Mesenchymal stem cell (in vitro differentiated cells and primary cell): ENCODE results near the gene EXOG. TPM values are rescaled to one million over a fixed set of nuclear protein-coding genes. Genes with fewer than 3 reads are reported as not detected.
A peak's percentile ranks its signal among the peaks of the same experiment; 100 is the strongest.

ENCODE experiments used
- DNase-seq: peaks from one replicate; pipeline ENCODE4 v3.0.0-alpha.2; 2013
- H2AFZ ChIP-seq: one replicate; pipeline ENCODE4 v1.6.1; 2013; ENCODE audit warnings: low read depth, mild to moderate bottlenecking, control low read depth, inconsistent platforms, low read length, moderate library complexity
- H2AK5ac ChIP-seq: 2 replicates; pipeline ENCODE4 v1.6.1; 2013; ENCODE audit warnings: low read length, moderate library complexity, mild to moderate bottlenecking, inconsistent platforms; ENCODE audit not compliant: severe bottlenecking
- H2BK120ac ChIP-seq: one replicate; pipeline ENCODE4 v1.6.1; 2013; ENCODE audit warnings: low read depth, mild to moderate bottlenecking, inconsistent platforms, low read length, moderate library complexity
- H2BK12ac ChIP-seq, 2 experiments: one replicate each; pipeline ENCODE4 v1.6.1; 2013; ENCODE audit warnings: inconsistent platforms in 2 of 2, low read length in 2 of 2, mild to moderate bottlenecking in 2 of 2, moderate library complexity in 2 of 2, control low read depth in 1 of 2
- H2BK15ac ChIP-seq: one replicate; pipeline ENCODE4 v1.6.1; 2013; ENCODE audit warnings: mild to moderate bottlenecking, low read depth, inconsistent platforms; ENCODE audit not compliant: poor library complexity, severe bottlenecking
- H2BK5ac ChIP-seq: 2 replicates; pipeline ENCODE4 v1.6.1; 2013; ENCODE audit warnings: low read depth, mild to moderate bottlenecking, low read length, control low read depth, inconsistent platforms; ENCODE audit not compliant: poor library complexity, severe bottlenecking
- H3K14ac ChIP-seq, 2 experiments: one replicate each; pipeline ENCODE4 v1.6.1; 2013; ENCODE audit warnings: inconsistent platforms in 2 of 2, low read length in 2 of 2, control low read depth in 1 of 2, mild to moderate bottlenecking in 1 of 2, moderate library complexity in 1 of 2
- H3K18ac ChIP-seq, 2 experiments: one replicate each; pipeline ENCODE4 v1.6.1; 2013; ENCODE audit warnings: inconsistent platforms in 2 of 2, low read length in 2 of 2, control low read depth in 1 of 2, low read depth in 1 of 2, mild to moderate bottlenecking in 1 of 2
- H3K23ac ChIP-seq, 2 experiments: one replicate each; pipeline ENCODE4 v1.6.1; 2013; ENCODE audit warnings: inconsistent platforms in 2 of 2, low read length in 2 of 2, mild to moderate bottlenecking in 2 of 2, moderate library complexity in 2 of 2, control low read depth in 1 of 2
- H3K27ac ChIP-seq: 2 replicates; pipeline ENCODE4 v1.5.1; 2013; ENCODE audit warnings: mild to moderate bottlenecking, moderate library complexity, low read length, control low read depth, inconsistent platforms; ENCODE audit not compliant: poor library complexity, severe bottlenecking
- H3K27me3 ChIP-seq, 2 experiments: 2 replicates each; pipeline versions ENCODE4 v1.6.1 to v1.7.0; 2013; ENCODE audit warnings: low read length in 2 of 2, mild to moderate bottlenecking in 2 of 2, moderate library complexity in 2 of 2, control low read depth in 1 of 2, inconsistent platforms in 1 of 2; ENCODE audit not compliant: control insufficient read depth in 1 of 2, insufficient read depth in 1 of 2
- H3K36me3 ChIP-seq, 2 experiments: 2 replicates each; pipeline versions ENCODE4 v1.6.1 to v1.7.0; 2013; ENCODE audit warnings: low read length in 2 of 2, control low read depth in 1 of 2, inconsistent platforms in 1 of 2, low read depth in 1 of 2, mild to moderate bottlenecking in 1 of 2; ENCODE audit not compliant: insufficient read depth in 2 of 2, control insufficient read depth in 1 of 2
- H3K4ac ChIP-seq, 2 experiments: one replicate each; pipeline ENCODE4 v1.6.1; 2013; ENCODE audit warnings: inconsistent platforms in 2 of 2, low read length in 2 of 2, mild to moderate bottlenecking in 2 of 2, moderate library complexity in 2 of 2, control low read depth in 1 of 2, low read depth in 1 of 2
- H3K4me1 ChIP-seq: 2 replicates; pipeline ENCODE4 v1.6.1; 2013; ENCODE audit warnings: low read depth, low read length, control low read depth; ENCODE audit not compliant: control insufficient read depth, insufficient read depth
- H3K4me2 ChIP-seq: 2 replicates; pipeline ENCODE4 v1.6.1; 2013; ENCODE audit warnings: low read length, mild to moderate bottlenecking, inconsistent platforms; ENCODE audit not compliant: poor library complexity, severe bottlenecking
- H3K4me3 ChIP-seq, 2 experiments: 2 replicates each; pipeline versions ENCODE4 v1.5.1 to v1.7.0; 2013; ENCODE audit warnings: low read length in 2 of 2, mild to moderate bottlenecking in 2 of 2, control low read depth in 1 of 2, low read depth in 1 of 2; ENCODE audit not compliant: insufficient read depth in 1 of 2
- H3K79me1 ChIP-seq: replicated peaks from 2 replicates; pipeline ENCODE4 v1.6.1; 2013; ENCODE audit warnings: mild to moderate bottlenecking, control low read depth, low read length, inconsistent platforms; ENCODE audit not compliant: poor library complexity, severe bottlenecking
- H3K9ac ChIP-seq: 2 replicates; pipeline ENCODE4 v1.7.0; 2013; ENCODE audit warnings: mild to moderate bottlenecking, low read length, moderate library complexity
- H3K9me3 ChIP-seq: 2 replicates; pipeline ENCODE4 v1.7.0; 2013; ENCODE audit warnings: mild to moderate bottlenecking, low read length; ENCODE audit not compliant: control insufficient read depth
- H4K8ac ChIP-seq: one replicate; pipeline ENCODE4 v1.6.1; 2013; ENCODE audit warnings: inconsistent platforms, mild to moderate bottlenecking, low read length, moderate library complexity
- H4K91ac ChIP-seq: one replicate; pipeline ENCODE4 v1.6.1; 2013; ENCODE audit warnings: mild to moderate bottlenecking, low read length, inconsistent platforms
- WGBS: methylation state at CpG from one replicate; pipeline ENCODE4 v1.1.7; 2013; ENCODE audit warnings: mixed read lengths; 5-methylcytosine and 5-hydroxymethylcytosine counted together
- polyA plus RNA-seq, 2 experiments: library from polyadenylated mRNA; stranded (reverse); fragments of 200-250 nt; gene quantifications; one replicate each; pipeline ENCODE4 v1.2.3, GENCODE V29; 2013

Gene EXOG, protein sequence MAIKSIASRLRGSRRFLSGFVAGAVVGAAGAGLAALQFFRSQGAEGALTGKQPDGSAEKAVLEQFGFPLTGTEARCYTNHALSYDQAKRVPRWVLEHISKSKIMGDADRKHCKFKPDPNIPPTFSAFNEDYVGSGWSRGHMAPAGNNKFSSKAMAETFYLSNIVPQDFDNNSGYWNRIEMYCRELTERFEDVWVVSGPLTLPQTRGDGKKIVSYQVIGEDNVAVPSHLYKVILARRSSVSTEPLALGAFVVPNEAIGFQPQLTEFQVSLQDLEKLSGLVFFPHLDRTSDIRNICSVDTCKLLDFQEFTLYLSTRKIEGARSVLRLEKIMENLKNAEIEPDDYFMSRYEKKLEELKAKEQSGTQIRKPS
- 8.5 TPM for polyA plus RNA-seq (2013, experiment 1 of 2)
- 7.9 TPM for polyA plus RNA-seq (2013, experiment 2 of 2)

DNA sequence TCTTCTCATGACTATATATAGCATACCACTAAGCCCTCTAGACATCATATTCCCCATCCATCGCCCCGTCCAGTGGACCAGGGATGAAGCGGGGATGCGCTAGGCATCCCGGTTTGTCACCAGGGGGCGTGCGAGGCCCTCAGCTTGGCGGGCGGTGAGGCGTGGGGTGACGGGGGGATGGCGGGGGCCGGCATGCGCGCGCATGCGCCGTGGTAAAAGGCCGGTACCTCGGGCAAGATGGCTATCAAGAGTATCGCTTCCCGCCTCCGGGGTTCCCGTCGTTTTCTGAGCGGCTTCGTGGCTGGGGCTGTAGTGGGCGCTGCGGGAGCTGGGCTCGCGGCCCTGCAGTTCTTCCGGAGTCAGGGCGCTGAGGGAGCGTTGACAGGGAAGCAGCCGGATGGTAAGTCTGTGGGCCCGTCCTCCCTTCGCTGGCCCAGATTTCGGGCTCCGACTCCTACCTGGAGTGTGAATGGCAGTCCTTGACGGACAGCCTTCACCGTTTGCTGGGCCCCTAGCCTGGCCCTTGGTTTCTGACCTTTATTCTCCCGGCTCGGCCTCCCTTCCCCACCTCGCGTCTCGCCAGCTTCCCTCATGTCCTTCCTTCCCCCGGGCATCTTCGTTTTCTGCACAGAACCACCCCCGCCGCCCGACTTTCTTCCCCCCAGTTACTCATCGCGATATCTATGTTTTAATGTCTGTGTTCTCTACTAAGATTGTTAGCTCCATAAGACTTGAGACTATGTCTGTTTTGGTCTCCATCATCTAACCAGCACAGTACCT, at the start of gene EXOG:
Gene EXOG, plus strand, starts transcription at position 210 of the 780 bp plus-strand sequence. Its CDS starts 28 bp downstream, at position 238.
- H2BK5ac ChIP-seq, result peak within 1 kb of the TSS; percentile 35
- H3K23ac ChIP-seq, result no peak within 1 kb of the TSS
- no peaks in the 10 kb centered on the region for H3K27me3 ChIP-seq
- H3K14ac ChIP-seq, result no peak within 1 kb of the TSS
- peak within 1 kb of the TSS; percentile 87 to 88 for H3K4me3 ChIP-seq
- peak within 1 kb of the TSS; percentile 92 for H2BK15ac ChIP-seq
- DNase-seq, result peak; percentile 92
- H3K4me2 ChIP-seq, result peak within 1 kb of the TSS; percentile 71
- H3K36me3 ChIP-seq, result peaks cover 0 to 38% of the 10 kb centered on the region in 2 experiments
- WGBS, result under 1% methylated on average over 42 of the region's 53 CpGs
- H2BK120ac ChIP-seq, result peak within 1 kb of the TSS; percentile 67
- no peaks in the 10 kb centered on the region for H3K4me1 ChIP-seq
- H2AK5ac ChIP-seq, result no peak within 1 kb of the TSS
- peaks cover 13% of the 10 kb centered on the region for H3K79me1 ChIP-seq
- peak within 1 kb of the TSS; percentile 79 for H2AFZ ChIP-seq
- H2BK12ac ChIP-seq, result no peak within 1 kb of the TSS
- no peak within 1 kb of the TSS for H3K4ac ChIP-seq
- peak within 1 kb of the TSS; percentile 87 for H3K9ac ChIP-seq
- H4K91ac ChIP-seq, result peak within 1 kb of the TSS; percentile 87
- peak within 1 kb of the TSS; percentile 77 for H3K27ac ChIP-seq
- H3K18ac ChIP-seq, result peak within 1 kb of the TSS; percentile 80 to 91
- peak within 1 kb of the TSS; percentile 90 for H4K8ac ChIP-seq
- H3K9me3 ChIP-seq, result no peaks in the 10 kb centered on the region

DNA sequence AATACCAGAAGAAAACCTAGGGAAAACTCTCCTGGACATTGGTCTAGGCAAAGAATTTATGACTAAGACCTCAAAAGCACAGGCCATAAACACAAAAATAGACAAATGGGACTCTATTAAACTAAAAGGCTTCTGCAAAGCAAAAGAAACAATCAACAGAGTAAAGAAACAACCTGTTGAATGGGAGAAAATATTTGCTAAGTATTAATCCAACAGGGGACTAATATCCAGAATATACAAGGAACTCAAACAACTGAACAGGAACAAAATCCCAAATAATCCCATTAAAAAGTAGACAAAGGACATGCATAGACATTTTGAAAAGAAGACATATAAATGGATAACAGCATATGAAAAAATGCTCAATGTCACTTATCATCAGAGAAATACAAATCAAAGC, 49.3 kb upstream of the EXOG start:
- Histone ChIP-seq H3K18ac (no peak overlapping the region), H3K27ac (no peak overlapping the region), H2BK120ac (no peak overlapping the region), H3K4ac (no peak overlapping the region), H4K8ac (no peak overlapping the region), H2BK15ac (no peak overlapping the region), H2BK5ac (no peak overlapping the region), H3K9ac (no peak overlapping the region), H3K23ac (no peak overlapping the region), H3K9me3 (peaks cover 3% of the 10 kb centered on the region), H3K4me2 (no peak overlapping the region), H4K91ac (no peak overlapping the region), H3K27me3 (no peaks in the 10 kb centered on the region), H2AFZ (no peak overlapping the region), H3K4me1 (no peaks in the 10 kb centered on the region), H3K79me1 (no peaks in the 10 kb centered on the region), H3K36me3 (no peaks in the 10 kb centered on the region), H3K4me3 (no peak overlapping the region), H3K14ac (no peak overlapping the region), H2BK12ac (no peak overlapping the region), H2AK5ac (no peak overlapping the region)
- DNase-seq, result no peak

DNA sequence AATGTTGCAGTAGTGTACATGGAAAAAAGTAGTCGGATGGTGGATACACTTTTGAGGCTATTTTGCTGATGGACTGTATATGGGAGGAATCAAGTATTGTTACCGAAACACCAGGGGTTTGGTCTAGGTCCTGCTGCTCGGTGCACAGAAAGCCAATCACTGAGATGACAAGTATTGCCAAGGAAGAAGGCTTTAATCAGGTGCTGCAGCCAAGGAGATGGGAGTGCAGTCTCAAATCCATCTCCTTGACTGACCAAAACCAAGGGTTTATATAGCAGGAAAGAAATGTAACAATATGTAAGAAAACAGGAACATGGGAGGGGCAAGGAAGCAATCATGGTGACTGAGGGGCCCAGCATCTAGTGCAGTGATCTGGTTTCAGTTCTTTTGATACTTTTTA, 45.3 kb upstream of the EXOG start:
- H3K9me3 ChIP-seq, result peaks cover 3% of the 10 kb centered on the region
- no peak overlapping the region for H4K91ac ChIP-seq
- H3K36me3 ChIP-seq, result no peaks in the 10 kb centered on the region
- H3K4me1 ChIP-seq, result peaks cover 14% of the 10 kb centered on the region
- H3K9ac ChIP-seq, result no peak overlapping the region
- no peak overlapping the region for H3K18ac ChIP-seq
- H3K4me2 ChIP-seq, result no peak overlapping the region
- no peak for DNase-seq
- H2BK5ac ChIP-seq, result no peak overlapping the region
- no peak overlapping the region for H3K14ac ChIP-seq
- peaks cover 10% of the 10 kb centered on the region for H3K79me1 ChIP-seq
- no peak overlapping the region for H2BK15ac ChIP-seq
- H3K23ac ChIP-seq, result no peak overlapping the region
- H2AK5ac ChIP-seq, result no peak overlapping the region
- H3K27ac ChIP-seq, result no peak overlapping the region
- no peak overlapping the region for H2BK120ac ChIP-seq
- H3K4ac ChIP-seq, result no peak overlapping the region
- H3K4me3 ChIP-seq, result no peak overlapping the region
- no peak overlapping the region for H4K8ac ChIP-seq
- H3K27me3 ChIP-seq, result peaks cover 0 to 4% of the 10 kb centered on the region in 2 experiments
- WGBS, result 90% methylated on average over 3 of the region's 3 CpGs
- no peak overlapping the region for H2AFZ ChIP-seq
- H2BK12ac ChIP-seq, result no peak overlapping the region
